ENCODE results near the gene NRROS.

Gene NRROS

GRCh38 chr3:196677931-196678330, 38.4 kb downstream of the NRROS start:
- ATAC-seq, result no peak
- no peak for TF ChIP-seq ISL1 (CRISPR knock-in tag; IDR thresholded peaks at IDR 0.05)
- no peak for TF ChIP-seq SNAI2 (CRISPR knock-in tag; IDR thresholded peaks at IDR 0.05)
- no peak for TF ChIP-seq TOX (CRISPR knock-in tag; IDR thresholded peaks at IDR 0.05; ENCODE audit: borderline replicate concordance)
- TF ChIP-seq ZNF8 (CRISPR knock-in tag; IDR thresholded peaks at IDR 0.05), result no peak
- TF ChIP-seq ZC3H10 (CRISPR knock-in tag; IDR thresholded peaks at IDR 0.05), result no peak
- TF ChIP-seq BACH2 (CRISPR knock-in tag; IDR thresholded peaks at IDR 0.05; ENCODE audit: borderline replicate concordance), result no peak
- TF ChIP-seq CSRNP3 (CRISPR knock-in tag; IDR thresholded peaks at IDR 0.05), result no peak
- TF ChIP-seq RARB (CRISPR knock-in tag; IDR thresholded peaks at IDR 0.05), result no peak
- no peak for TF ChIP-seq GLIS3 (CRISPR knock-in tag; IDR thresholded peaks at IDR 0.05)

GRCh38 chr3:196684548-196685407, 45.3 kb downstream of the NRROS start:
- TF ChIP-seq ZC3H10 (CRISPR knock-in tag; IDR thresholded peaks at IDR 0.05) (no peak), CSDC2 (CRISPR knock-in tag; IDR thresholded peaks at IDR 0.05) (no peak), TOX (CRISPR knock-in tag; IDR thresholded peaks at IDR 0.05; ENCODE audit: borderline replicate concordance) (no peak), TSHZ2 (CRISPR knock-in tag; IDR thresholded peaks at IDR 0.05) (no peak), ZFP3 (CRISPR knock-in tag; IDR thresholded peaks at IDR 0.05) (no peak), ISL1 (CRISPR knock-in tag; IDR thresholded peaks at IDR 0.05) (no peak), ARNTL (CRISPR knock-in tag; IDR thresholded peaks at IDR 0.05; ENCODE audit: borderline replicate concordance, low read depth) (no peak)
- ATAC-seq, result peak; percentile 89

- TF ChIP-seq TSHZ2 (CRISPR knock-in tag; IDR thresholded peaks at IDR 0.05) (no peak), BACH2 (CRISPR knock-in tag; IDR thresholded peaks at IDR 0.05; ENCODE audit: borderline replicate concordance) (no peak), CSRNP3 (CRISPR knock-in tag; IDR thresholded peaks at IDR 0.05) (no peak), ZNF565 (CRISPR knock-in tag; conservative IDR thresholded peaks at IDR 0.05; ENCODE audit: low read depth) (no peak), OSR1 (CRISPR knock-in tag; IDR thresholded peaks at IDR 0.05) (no peak), GLIS3 (CRISPR knock-in tag; IDR thresholded peaks at IDR 0.05) (no peak), PPARA (CRISPR knock-in tag; IDR thresholded peaks at IDR 0.05; ENCODE audit: borderline replicate concordance) (no peak), CREB5 (CRISPR knock-in tag; IDR thresholded peaks at IDR 0.05; ENCODE audit: low read depth) (no peak), ISL1 (CRISPR knock-in tag; IDR thresholded peaks at IDR 0.05) (no peak), PATZ1 (CRISPR knock-in tag; IDR thresholded peaks at IDR 0.05; ENCODE audit: borderline replicate concordance) (no peak), SNAI2 (CRISPR knock-in tag; IDR thresholded peaks at IDR 0.05) (no peak), ZC3H10 (CRISPR knock-in tag; IDR thresholded peaks at IDR 0.05) (no peak), ARNTL (CRISPR knock-in tag; IDR thresholded peaks at IDR 0.05; ENCODE audit: borderline replicate concordance, low read depth) (no peak), ZNF70 (CRISPR knock-in tag; IDR thresholded peaks at IDR 0.05) (no peak), ZFP3 (CRISPR knock-in tag; IDR thresholded peaks at IDR 0.05) (no peak), TOX (CRISPR knock-in tag; IDR thresholded peaks at IDR 0.05; ENCODE audit: borderline replicate concordance) (no peak), ESRRG (CRISPR knock-in tag; IDR thresholded peaks at IDR 0.05) (no peak), ZFP30 (CRISPR knock-in tag; IDR thresholded peaks at IDR 0.05) (no peak), CSDC2 (CRISPR knock-in tag; IDR thresholded peaks at IDR 0.05) (no peak)
- ATAC-seq, result no peak
These were observed 46.9 kb downstream of the NRROS start for GRCh38 chr3:196686436-196686835.

Measured in SK-N-SH treated with all-trans-retinoic acid at 6 μM for 48 hours (cell line).